HG03066 (cell line): ENCODE measurements around the gene BOLA1.
A peak's percentile ranks its signal among the peaks of the same experiment; 100 is the strongest.
"Not testable (repeated sequence)": the region's sequence is repeated elsewhere in the genome, so short reads cannot be mapped to it uniquely, and the experiment has no call there.

ENCODE experiments used
- ATAC-seq: cut with Tn5 transposase; IDR thresholded peaks from one replicate; pipeline ENCODE4 v1.9.1; 2021; ENCODE audit warnings: low read depth; ENCODE audit not compliant: unreplicated experiment

BOLA1 gene

GRCh38 chr1:149886396-149887195 is 12.8 kb upstream of the BOLA1 start:
- peak; percentile 58 for ATAC-seq

DNA sequence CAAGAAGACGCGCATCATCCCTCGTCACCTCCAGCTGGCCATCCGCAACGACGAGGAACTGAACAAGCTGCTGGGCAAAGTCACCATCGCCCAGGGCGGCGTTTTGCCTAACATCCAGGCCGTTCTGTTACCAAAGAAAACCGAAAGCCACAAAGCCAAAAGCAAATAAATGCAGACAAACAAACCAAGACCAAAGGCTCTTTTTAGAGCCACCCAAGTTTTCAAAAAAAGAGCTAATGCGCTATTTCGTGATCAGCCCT is 12.2 kb upstream of the BOLA1 start:
- not testable (repeated sequence) for ATAC-seq

DNA sequence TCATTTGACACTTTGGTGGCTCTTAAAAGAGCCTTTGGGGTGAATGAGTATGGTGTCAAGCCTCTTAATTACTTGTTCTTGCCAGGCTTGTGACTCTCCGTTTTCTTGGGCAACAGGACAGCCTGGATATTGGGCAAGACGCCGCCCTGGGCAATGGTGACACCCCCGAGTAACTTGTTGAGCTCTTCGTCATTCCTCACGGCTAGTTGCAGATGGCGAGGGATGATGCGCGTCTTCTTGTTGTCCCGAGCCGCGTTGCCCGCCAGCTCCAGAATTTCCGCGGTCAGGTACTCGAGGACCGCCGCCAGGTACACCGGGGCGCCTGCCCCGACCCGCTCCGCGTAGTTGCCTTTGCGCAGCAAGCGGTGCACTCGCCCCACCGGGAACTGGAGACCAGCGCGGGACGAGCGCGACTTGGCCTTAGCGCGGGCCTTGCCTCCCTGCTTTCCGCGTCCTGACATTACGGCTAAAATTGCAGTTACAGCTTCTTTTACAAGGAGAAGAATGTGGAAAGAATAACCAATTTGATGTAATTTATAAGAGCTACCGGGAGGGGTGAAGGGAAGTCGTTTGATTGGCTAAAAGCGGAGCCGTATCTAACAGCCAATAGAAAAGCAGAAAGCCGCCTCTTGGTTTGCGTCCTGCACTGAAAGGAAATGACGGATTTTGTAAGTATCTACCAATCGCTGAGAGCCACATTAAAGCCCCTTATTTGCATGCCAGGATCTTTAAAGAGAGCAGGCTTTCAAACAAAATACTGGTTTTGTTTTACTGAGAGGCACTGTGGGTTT is 11.7 kb upstream of the BOLA1 start:
- peak; percentile 44 for ATAC-seq

GRCh38 chr1:149888247-149888998 is 10.9 kb upstream of the BOLA1 start:
- peak; percentile 14 for ATAC-seq

DNA sequence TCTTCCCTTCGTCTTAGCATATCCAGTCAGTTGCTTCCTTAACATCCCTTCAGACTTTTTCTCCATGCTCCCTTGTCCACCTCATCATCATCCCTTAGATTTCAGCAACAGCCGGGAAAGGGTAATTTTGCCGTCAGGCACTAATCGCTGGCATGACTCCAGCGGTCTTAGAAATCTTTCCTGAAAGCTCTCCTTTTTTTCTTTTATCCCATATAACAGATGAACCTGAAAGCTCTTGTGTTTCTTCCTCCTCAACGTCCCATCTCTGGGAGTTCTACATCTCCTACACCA is 10.4 kb upstream of the BOLA1 start:
- no peak for ATAC-seq

DNA sequence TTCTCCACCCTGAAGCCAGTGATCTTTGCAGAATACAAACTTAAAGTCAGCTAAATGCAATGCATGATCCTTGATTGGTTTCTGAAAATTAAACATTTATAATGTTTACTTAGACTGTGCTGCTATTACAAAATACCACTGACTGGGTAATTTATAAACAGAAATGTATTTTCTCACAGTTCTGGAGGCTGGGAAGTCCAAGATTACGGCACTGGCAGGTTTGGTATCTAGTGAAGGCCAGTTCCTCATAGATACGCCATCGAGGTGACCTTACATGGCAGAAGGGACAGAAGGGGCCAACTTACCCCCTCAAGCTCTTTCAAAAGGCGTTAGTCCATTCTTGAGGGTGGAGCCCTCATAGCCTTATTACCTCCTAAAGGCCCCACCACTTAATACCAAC is 2.8 kb upstream of the BOLA1 start:
- ATAC-seq = no peak

- ATAC-seq = no peak
These were observed 4.6 kb downstream of the BOLA1 start for GRCh38 chr1:149903836-149904491.

DNA sequence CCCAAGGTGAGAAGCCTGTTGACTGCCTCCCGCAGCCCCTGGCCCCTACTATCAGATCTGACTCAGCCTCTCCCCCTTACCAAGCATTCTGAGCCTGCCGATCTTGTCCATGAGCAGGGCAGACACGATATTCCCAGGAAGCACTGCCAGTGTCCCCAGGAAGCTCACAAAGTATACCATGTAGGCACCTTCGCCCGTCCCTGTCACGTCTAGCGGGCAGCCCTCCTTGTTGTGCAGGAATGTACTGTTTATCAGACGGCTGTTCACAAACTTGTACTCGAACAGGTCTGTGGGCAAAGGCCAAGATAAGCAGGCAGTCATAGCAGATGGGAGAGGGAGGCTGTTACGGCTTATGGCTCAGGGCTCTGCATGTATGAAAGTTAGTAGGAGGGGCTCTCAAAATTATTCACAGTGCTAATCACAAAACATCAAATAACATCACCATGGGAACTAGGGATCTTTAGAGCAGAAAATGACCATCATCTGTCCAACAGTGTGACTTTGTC is 7.3 kb downstream of the BOLA1 start:
- ATAC-seq = no peak

DNA sequence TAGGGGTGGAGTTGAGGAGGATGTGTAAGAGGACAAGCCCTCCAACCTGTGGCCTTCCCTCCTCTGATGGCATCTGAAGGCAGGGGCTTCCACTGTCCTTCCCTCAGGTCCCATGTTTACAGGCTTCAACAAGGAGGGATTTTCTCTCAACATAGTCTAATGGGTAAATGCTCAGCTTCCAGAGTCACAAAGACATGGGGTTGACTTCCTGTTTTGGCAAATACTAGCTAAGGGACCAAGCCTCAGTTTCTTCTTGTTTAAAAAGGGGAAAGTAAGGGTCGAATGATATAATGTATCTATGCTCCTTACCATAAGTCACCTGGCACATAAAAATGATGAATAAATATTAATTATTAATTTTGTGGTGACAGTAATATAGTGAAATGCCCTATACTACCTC is 15.2 kb downstream of the BOLA1 start:
- no peak for ATAC-seq

- ATAC-seq = no peak
These were observed 16.2 kb downstream of the BOLA1 start for GRCh38 chr1:149915429-149916192.

DNA sequence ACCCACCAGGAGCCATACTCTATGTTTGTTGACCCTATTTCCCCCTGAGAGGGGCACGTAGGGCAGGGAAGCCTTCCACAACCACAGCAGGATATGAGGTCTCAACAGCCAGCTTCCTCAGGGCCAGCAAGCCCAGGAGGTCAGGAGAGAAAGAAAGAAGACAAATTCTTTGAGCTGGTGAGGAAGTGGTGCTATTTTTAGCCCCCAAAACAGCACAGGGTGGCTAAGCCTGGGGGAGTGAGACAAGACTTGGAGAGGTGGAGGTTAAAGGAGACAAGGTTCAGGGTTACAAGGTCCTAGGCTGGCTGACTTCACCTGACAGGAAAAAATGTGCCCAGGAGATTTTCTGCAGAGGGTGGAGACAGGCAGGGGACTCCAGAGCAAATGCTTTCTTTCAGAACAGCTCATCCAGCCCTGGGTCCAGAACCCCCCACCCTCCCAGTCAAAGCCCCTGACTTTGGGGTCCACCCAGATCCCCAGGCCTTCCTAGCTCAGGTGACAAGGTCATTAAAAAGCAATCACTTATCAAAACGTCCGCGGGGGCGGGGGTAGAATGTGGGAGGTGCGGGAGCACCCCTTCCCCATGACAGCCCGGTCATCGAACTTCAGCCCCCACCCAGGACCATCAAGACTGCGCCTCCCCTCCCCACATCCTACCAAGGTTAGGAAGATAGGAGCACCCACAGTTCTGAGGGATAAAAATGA is 17.0 kb downstream of the BOLA1 start:
- ATAC-seq = no peak

DNA sequence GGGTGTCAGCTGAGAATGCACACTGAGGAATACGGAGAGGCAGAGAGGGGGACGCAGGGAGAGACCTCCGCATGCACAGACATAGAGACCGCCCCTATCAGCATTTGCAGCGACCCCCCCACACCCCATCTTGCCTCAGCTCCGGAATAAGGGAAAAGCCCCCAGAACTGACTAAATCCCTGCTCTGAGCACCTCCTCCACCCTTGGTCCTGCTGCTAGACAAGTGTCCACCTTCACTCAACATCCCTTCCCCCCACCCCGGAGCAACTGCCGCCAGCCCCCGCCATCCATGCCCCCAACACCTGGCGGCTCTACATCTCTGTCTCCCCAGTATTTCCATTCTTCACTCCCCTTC is 17.5 kb downstream of the BOLA1 start:
- no peak for ATAC-seq

GRCh38 chr1:149917571-149918144 is 18.3 kb downstream of the BOLA1 start, which contains the start of gene SV2A:
Gene SV2A (minus strand): TSS chr1:149917844. CDS start chr1:149913840, 4,004 bp downstream.
- no peak for ATAC-seq

DNA sequence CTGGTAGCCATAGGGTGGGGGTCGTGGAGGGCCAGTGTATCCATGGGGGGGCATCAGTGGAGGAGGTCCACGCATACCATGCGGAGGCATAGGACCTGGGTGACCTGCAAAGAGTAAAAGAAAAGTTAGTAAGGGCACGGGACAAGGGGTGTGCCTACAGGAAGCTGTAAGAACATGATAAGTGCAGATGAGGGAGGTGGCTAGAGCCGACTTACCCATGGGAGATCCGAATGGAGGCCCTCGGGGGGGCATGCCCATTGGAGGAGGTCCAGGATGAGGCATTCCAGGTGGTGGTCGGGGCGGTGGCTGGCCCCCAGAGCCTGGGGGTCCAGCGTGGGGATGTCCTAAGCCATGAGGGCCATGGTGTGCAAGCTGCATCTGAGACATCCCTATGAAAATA is 24.3 kb downstream of the BOLA1 start:
- no peak for ATAC-seq

- ATAC-seq = no peak
These were observed 26.0 kb downstream of the BOLA1 start for GRCh38 chr1:149925345-149925744.

DNA sequence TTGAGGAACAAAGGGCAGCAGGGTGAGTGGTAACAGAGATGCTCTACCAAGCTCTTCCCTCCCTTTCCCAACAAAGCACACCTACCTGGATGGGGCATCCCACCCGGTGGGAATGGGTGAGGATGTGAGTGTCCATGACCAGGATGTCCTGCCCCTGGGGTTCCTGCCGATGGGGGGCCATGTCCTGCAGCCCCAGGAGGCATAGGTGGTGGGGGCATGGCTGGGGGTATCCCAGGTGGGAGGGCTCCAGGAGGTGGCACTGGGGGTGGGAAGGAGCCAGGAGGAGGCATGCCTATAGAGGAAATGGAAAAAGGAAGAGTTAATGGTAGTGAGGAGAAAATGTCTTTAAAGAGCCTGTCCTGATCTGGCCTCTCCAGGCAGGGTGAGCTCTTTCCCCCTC is 26.4 kb downstream of the BOLA1 start:
- ATAC-seq = no peak

- no peak for ATAC-seq
These were observed 26.9 kb downstream of the BOLA1 start for GRCh38 chr1:149926296-149926695.

- no peak for ATAC-seq
These were observed 27.7 kb downstream of the BOLA1 start for GRCh38 chr1:149927056-149927562.
